Measurements from ENCODE around the gene ORMDL2.

DNA sequence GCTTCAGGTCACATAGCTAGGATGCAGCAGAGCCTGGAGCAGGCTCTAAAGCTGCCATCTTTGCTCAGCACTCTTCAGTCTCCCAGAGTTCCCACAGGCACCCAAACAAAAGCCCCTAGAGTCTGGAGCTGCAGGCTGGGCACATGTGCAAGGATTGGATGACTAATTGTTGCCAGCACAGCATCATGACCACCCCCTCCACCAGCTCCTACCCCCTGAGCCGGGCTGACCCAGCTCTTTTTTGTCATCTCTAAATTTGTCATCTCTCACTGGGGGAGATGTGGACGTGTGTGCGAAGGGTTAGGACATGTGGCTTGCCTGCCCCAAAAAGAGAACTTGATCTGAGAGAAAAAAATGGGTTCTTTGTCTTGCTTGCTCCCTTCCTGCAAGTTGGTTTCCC, 29.2 kb downstream of the ORMDL2 start:
- TF ChIP-seq, protein P1, sequence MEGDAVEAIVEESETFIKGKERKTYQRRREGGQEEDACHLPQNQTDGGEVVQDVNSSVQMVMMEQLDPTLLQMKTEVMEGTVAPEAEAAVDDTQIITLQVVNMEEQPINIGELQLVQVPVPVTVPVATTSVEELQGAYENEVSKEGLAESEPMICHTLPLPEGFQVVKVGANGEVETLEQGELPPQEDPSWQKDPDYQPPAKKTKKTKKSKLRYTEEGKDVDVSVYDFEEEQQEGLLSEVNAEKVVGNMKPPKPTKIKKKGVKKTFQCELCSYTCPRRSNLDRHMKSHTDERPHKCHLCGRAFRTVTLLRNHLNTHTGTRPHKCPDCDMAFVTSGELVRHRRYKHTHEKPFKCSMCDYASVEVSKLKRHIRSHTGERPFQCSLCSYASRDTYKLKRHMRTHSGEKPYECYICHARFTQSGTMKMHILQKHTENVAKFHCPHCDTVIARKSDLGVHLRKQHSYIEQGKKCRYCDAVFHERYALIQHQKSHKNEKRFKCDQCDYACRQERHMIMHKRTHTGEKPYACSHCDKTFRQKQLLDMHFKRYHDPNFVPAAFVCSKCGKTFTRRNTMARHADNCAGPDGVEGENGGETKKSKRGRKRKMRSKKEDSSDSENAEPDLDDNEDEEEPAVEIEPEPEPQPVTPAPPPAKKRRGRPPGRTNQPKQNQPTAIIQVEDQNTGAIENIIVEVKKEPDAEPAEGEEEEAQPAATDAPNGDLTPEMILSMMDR (IDR thresholded peaks at IDR 0.05): no peak
- TF ChIP-seq POLR2A (IDR thresholded peaks at IDR 0.05) (no peak), POLR2AphosphoS5 (IDR thresholded peaks at IDR 0.05) (peak; percentile 32)

Measured in gastroesophageal sphincter (tissue), 3 donors.